A673 (cell line): ENCODE data around the gene S100Z. TPM values are rescaled to one million over a fixed set of nuclear protein-coding genes. Genes with fewer than 3 reads are reported as not detected.

Source experiments
- BruUV-seq: library from RNA; stranded (reverse); fragments of 400-500 nt; replicated peaks from 2 replicates; lab custom pipeline; 2021; lab: Mats Ljungman, UMichigan
- CTCF ChIA-PET: fragments of 300-600 bp; sonication (Branson Sonifier 250); formaldehyde crosslinking; loops from one replicate; lab custom pipeline; 2022; ENCODE audit warnings: antibody characterized with exemption; lab: Charles Lee
- POLR2A ChIA-PET: fragments of 300-600 bp; sonication (Branson Sonifier 250); formaldehyde crosslinking; loops from one replicate; lab custom pipeline; 2022; ENCODE audit warnings: antibody characterized with exemption; ENCODE audit not compliant: low non-redundant PET; lab: Charles Lee
- DNase-seq: peaks from one replicate; pipeline ENCODE4 v3.0.0-alpha.2; 2015; ENCODE audit warnings: low spot score
- H3K27ac ChIP-seq: fragments of 200-600 bp; sonication (generic); 2 replicates; pipeline ENCODE4 v1.5.1; 2016; ENCODE audit warnings: mixed run types, low read depth, mild to moderate bottlenecking, mixed read lengths, antibody characterized with exemption, low read length; ENCODE audit not compliant: poor library complexity, severe bottlenecking
- H3K27me3 ChIP-seq: fragments of 200-600 bp; sonication (generic); replicated peaks from 2 replicates; pipeline ENCODE4 v1.6.1; 2017; ENCODE audit warnings: mixed run types, low read depth, mild to moderate bottlenecking, mixed read lengths, antibody characterized with exemption, low read length; ENCODE audit not compliant: insufficient read depth, poor library complexity
- H3K36me3 ChIP-seq: fragments of 200-600 bp; sonication (generic); 2 replicates; pipeline ENCODE4 v1.6.1; 2016; ENCODE audit warnings: mixed run types, mild to moderate bottlenecking, mixed read lengths, antibody characterized with exemption, low read length; ENCODE audit not compliant: insufficient read depth, poor library complexity, severe bottlenecking
- H3K4me1 ChIP-seq: fragments of 200-600 bp; sonication (generic); 2 replicates; pipeline ENCODE4 v1.6.1; 2017; ENCODE audit warnings: mixed run types, mild to moderate bottlenecking, mixed read lengths, antibody characterized with exemption, low read length; ENCODE audit not compliant: insufficient read depth, poor library complexity, severe bottlenecking
- H3K4me3 ChIP-seq: fragments of 200-600 bp; sonication (generic); 2 replicates; pipeline ENCODE4 v1.5.1; 2016; ENCODE audit warnings: low read depth, mixed run types, mild to moderate bottlenecking, mixed read lengths, low read length; ENCODE audit not compliant: poor library complexity, severe bottlenecking
- H3K9me3 ChIP-seq: fragments of 200-600 bp; sonication (generic); 2 replicates; pipeline ENCODE4 v1.6.1; 2016; ENCODE audit warnings: mixed run types, low read depth, mild to moderate bottlenecking, mixed read lengths, antibody characterized with exemption, low read length; ENCODE audit not compliant: poor library complexity, severe bottlenecking
- EZH2 ChIP-seq: fragments of 200-600 bp; sonication (generic); IDR thresholded peaks from 2 replicates; pipeline ENCODE4 v1.6.1; 2017; ENCODE audit warnings: borderline replicate concordance, low read depth, mild to moderate bottlenecking, mixed read lengths, antibody characterized with exemption, low read length; ENCODE audit not compliant: poor library complexity, severe bottlenecking
- intact Hi-C: fragments of 100-400 bp; cut with micrococcal nuclease; formaldehyde crosslinking; loops from one replicate; pipeline ENCODE4 v1.10.0; 2022; ENCODE audit not compliant: unreplicated experiment
- total RNA-seq: library from RNA; stranded (reverse); gene quantifications from 2 replicates; pipeline ENCODE4 v1.2.3, GENCODE V29; 2021
- TF ChIP-seq, protein P1 (sequence below): fragments of 300-800, 200-600 bp; sonication (generic); conservative IDR thresholded peaks from 2 replicates; pipeline ENCODE4 v1.5.1; 2017; ENCODE audit warnings: low read depth, mild to moderate bottlenecking, antibody characterized with exemption, low read length, moderate library complexity, mixed read lengths

S100Z gene
- total RNA-seq, 1 experiment from 2014 or later: not detected

DNA sequence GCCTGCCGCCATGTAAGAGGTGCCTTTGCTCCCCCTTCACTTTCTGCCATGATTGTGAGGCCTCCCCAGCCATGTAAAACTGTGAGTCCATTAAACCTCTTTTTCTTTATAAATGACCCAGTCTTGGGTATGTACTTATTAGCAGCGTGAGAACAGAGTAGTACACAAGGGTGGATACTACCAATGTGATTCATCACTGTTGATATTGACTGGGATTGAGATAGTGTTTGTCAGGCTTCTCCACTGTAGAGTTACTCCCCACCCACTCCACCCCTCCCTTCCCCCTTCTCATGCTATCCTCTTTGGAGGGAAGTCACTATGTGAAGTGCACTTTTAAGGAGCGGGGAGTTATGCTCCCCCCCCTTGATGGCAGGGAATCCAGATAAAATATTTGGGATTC, 91.6 kb downstream of the S100Z start:
- POLR2A ChIA-PET: no interaction called here
- no TSS peak for BruUV-seq
- Histone ChIP-seq H3K4me3 (no peak overlapping the region), H3K4me1 (no peaks in the 10 kb centered on the region), H3K27ac (no peak overlapping the region), H3K9me3 (no peaks in the 10 kb centered on the region), H3K27me3 (no peaks in the 10 kb centered on the region), H3K36me3 (no peaks in the 10 kb centered on the region)
- CTCF ChIA-PET: no interaction called here
- no peak for TF ChIP-seq EZH2
- TF ChIP-seq, protein P1, sequence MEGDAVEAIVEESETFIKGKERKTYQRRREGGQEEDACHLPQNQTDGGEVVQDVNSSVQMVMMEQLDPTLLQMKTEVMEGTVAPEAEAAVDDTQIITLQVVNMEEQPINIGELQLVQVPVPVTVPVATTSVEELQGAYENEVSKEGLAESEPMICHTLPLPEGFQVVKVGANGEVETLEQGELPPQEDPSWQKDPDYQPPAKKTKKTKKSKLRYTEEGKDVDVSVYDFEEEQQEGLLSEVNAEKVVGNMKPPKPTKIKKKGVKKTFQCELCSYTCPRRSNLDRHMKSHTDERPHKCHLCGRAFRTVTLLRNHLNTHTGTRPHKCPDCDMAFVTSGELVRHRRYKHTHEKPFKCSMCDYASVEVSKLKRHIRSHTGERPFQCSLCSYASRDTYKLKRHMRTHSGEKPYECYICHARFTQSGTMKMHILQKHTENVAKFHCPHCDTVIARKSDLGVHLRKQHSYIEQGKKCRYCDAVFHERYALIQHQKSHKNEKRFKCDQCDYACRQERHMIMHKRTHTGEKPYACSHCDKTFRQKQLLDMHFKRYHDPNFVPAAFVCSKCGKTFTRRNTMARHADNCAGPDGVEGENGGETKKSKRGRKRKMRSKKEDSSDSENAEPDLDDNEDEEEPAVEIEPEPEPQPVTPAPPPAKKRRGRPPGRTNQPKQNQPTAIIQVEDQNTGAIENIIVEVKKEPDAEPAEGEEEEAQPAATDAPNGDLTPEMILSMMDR: no peak
- intact Hi-C loops: no loop called here
- no peak for DNase-seq

DNA sequence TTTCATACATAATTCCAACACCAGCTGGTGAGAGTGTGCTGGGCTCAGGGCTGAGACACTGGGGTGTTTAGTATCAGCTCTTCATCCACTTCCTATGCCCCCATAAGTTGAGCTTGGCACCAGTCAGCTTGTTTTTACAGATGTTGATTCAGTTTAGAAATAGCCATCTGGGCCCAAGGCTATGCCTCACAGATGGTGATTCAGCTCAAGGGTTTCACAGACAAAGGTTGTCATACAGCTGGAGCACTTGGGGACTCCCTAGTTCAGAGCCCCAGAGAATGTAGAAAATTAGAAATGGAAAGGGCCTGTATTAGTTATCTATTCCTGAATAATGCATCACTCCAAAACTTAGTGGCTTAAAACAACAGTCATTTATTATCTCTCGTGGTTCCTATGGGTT, 92.8 kb downstream of the S100Z start:
- BruUV-seq: no TSS peak
- ChIA-PET POLR2A (no interaction called here), CTCF (no interaction called here)
- intact Hi-C loops: no loop called here
- H3K4me3 ChIP-seq: no peak overlapping the region
- no peak for TF ChIP-seq EZH2
- TF ChIP-seq, protein P1: no peak
- H3K9me3 ChIP-seq: no peaks in the 10 kb centered on the region
- no peak overlapping the region for H3K27ac ChIP-seq
- H3K4me1 ChIP-seq: no peaks in the 10 kb centered on the region
- H3K36me3 ChIP-seq: no peaks in the 10 kb centered on the region
- no peaks in the 10 kb centered on the region for H3K27me3 ChIP-seq
- no peak for DNase-seq

DNA sequence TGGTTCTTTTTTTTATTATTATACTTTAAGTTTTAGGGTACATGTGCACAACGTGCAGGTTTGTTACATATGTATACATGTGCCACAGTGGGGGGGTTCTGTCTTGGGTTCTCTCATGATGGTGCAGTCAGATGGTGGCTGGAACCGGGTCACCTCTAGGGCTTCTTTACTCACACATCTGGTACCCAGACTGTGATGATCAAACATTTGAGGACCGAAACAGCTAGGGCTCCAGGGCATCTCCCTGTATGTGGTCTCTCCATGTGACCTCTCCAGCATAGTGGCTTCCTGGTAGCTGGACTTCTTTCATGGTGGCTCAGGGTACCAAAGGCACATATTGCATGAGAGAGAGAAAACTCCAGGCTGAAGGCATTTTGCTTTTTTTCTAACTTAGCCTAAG, 93.2 kb downstream of the S100Z start:
- POLR2A ChIA-PET: no interaction called here
- Histone ChIP-seq H3K27ac (no peak overlapping the region), H3K27me3 (no peaks in the 10 kb centered on the region), H3K4me3 (no peak overlapping the region), H3K36me3 (no peaks in the 10 kb centered on the region), H3K9me3 (no peaks in the 10 kb centered on the region), H3K4me1 (no peaks in the 10 kb centered on the region)
- DNase-seq: no peak
- intact Hi-C loops: no loop called here
- TF ChIP-seq, protein P1: no peak
- no peak for TF ChIP-seq EZH2
- CTCF ChIA-PET: no interaction called here
- no TSS peak for BruUV-seq
